Kidney epithelial cell (primary cell): ENCODE data around the gene MYO1D. TPM values are rescaled to one million over a fixed set of nuclear protein-coding genes. Genes with fewer than 3 reads are reported as not detected.

Source experiments
- DNase-seq: peaks from one replicate; pipeline ENCODE4 v3.0.0-alpha.2; 2010; ENCODE audit warnings: low read depth
- H3K27me3 ChIP-seq: 2 replicates; pipeline ENCODE4 v1.6.0; 2011; ENCODE audit warnings: low read length; ENCODE audit not compliant: control insufficient read depth, insufficient read depth
- H3K36me3 ChIP-seq: 2 replicates; pipeline ENCODE4 v1.5.1; 2011; ENCODE audit warnings: low read length; ENCODE audit not compliant: control insufficient read depth, insufficient read depth
- H3K4me3 ChIP-seq: 2 replicates; pipeline ENCODE4 v1.5.1; 2011; ENCODE audit warnings: low read depth, mild to moderate bottlenecking, control low read depth, low read length
- CTCF ChIP-seq: IDR thresholded peaks from 2 replicates; pipeline ENCODE4 v1.5.1; 2011; ENCODE audit warnings: mild to moderate bottlenecking, moderate library complexity, low read length, control low read depth, inconsistent platforms; ENCODE audit not compliant: insufficient read depth, poor library complexity, severe bottlenecking
- total RNA-seq: library from RNA; depleted of rRNA; stranded (reverse); fragments of >200 nt; gene quantifications from 2 replicates; pipeline ENCODE4 v1.2.3, GENCODE V29; 2015

Gene MYO1D
- total RNA-seq, 1 donor from 2014 or later, result 95.5 TPM

DNA sequence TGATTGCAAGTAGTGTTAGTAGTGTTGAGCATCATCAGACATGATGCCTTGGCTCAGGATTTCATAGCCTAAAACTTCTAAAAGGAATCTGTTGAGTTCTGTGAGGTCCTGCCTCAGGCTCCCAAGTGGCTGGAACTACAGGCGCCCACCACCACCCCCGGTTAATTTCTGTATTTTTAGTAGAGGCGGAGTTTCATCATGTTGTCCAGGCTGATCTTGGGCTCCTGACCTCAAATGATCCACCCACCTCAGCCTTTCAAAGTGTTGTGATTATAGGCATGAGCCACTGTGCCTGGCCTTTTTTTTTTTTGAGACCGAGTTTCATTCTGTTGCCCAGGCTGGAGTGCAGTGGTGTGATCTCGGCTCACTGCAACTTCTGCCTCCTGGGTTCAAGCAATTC, 427.0 kb downstream of the MYO1D start:
- Histone ChIP-seq H3K27me3 (no peaks in the 10 kb centered on the region), H3K4me3 (no peak overlapping the region), H3K36me3 (no peaks in the 10 kb centered on the region)
- no peak for DNase-seq
- no peak for TF ChIP-seq CTCF

DNA sequence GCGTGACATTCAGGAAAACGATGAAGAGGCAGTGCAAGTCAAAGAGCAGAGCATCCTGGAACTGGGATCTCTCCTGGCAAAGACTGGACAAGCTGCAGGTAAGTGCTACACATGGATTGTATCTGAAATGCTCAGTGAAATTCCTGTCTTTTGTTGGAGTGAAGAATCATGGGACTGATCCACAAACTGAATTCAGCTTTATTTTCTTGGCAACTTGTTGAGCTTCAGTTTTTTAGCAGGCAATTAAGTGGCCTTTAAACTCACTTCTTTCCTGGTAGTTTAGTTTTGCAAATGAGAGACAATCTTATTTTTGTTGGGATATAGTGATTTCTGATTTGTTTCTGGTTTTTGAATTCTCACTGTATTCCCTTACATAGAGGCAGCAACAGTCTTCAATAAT, 430.0 kb downstream of the MYO1D start:
- no peak for DNase-seq
- no peak for TF ChIP-seq CTCF
- H3K36me3 ChIP-seq, result no peaks in the 10 kb centered on the region
- no peak overlapping the region for H3K4me3 ChIP-seq
- no peaks in the 10 kb centered on the region for H3K27me3 ChIP-seq

GRCh38 chr17:32445971-32446370, 431.0 kb downstream of the MYO1D start:
- Histone ChIP-seq H3K27me3 (no peaks in the 10 kb centered on the region), H3K4me3 (no peak overlapping the region), H3K36me3 (no peaks in the 10 kb centered on the region)
- TF ChIP-seq CTCF, result no peak
- no peak for DNase-seq

DNA sequence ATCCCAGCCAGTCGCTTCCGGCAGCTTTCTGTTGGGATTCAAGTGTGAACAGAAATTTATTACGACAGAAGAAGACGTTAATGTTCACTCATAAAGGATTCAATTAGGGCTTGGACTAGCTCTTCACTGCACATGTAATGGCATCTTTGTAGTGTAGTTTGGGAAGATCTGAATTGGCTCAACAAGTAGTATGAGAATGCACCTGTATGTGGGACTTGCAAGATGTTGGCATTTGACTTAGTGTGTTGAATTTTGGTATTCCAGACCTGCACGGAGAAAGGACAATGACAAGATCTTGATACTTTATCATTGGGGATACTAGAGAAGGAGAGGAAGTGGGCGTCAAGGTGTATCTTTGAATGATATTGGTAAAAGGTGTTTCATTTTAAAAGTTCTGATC, 431.4 kb downstream of the MYO1D start:
- Histone ChIP-seq H3K4me3 (peak overlapping the region; percentile 82), H3K36me3 (no peaks in the 10 kb centered on the region), H3K27me3 (no peaks in the 10 kb centered on the region)
- TF ChIP-seq CTCF, result no peak
- DNase-seq, result no peak

DNA sequence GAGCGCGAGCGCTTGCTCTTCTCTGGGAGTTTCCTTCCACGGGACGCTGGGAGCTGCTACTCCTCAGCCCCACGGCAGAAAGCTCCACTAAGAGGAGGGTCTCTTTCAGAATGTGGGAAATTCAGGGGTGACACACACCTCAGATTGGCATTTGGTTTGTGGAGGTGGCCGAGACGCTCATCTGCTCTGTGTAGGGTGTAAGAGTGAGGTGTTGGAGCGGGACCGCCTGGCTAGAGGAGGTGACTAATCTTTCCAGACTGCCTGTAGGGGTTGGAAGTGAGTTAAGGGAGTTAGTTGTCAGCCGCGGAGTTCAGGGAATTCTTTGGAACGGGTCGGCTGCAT, 431.9 kb downstream of the MYO1D start:
- H3K36me3 ChIP-seq, result no peaks in the 10 kb centered on the region
- DNase-seq, result peak; percentile 42

More for the DNA sequence above, 431.9 kb downstream of the MYO1D start:
- Histone ChIP-seq H3K4me3 (peak overlapping the region; percentile 82), H3K27me3 (no peaks in the 10 kb centered on the region)
- TF ChIP-seq CTCF, result no peak
